Activated CD8-positive, alpha-beta memory T cell treated with anti-CD3 and anti-CD28 coated beads for 4 hours (primary cell): Measurements from ENCODE around the gene TMEFF2.

Experiments used
- DNase-seq, 2 donors: peaks; one replicate each; pipeline ENCODE4 v3.0.0-alpha.2; 2020; ENCODE audit warnings: low read depth in 2 of 2

The TMEFF2 gene

DNA sequence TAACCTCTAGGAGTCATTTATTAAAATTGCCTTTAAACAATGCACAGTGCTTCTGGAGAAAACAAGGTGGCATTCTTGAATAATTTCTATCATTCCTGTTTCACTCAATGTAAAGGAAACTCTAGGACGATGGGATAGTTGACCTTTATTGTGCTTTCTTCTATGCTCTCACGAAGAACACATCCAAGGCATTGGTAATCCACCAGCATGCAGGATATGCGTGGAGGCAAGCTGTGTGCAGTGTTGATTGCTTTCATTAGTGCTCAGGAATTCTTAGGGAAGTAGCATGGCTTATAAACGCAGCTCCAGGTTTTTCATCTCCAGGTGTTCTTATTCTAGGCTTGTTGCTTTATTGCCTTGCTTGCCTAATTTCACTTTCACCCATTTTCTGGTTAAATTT lies 289.4 kb downstream of the TMEFF2 start:
- DNase-seq: no peak

DNA sequence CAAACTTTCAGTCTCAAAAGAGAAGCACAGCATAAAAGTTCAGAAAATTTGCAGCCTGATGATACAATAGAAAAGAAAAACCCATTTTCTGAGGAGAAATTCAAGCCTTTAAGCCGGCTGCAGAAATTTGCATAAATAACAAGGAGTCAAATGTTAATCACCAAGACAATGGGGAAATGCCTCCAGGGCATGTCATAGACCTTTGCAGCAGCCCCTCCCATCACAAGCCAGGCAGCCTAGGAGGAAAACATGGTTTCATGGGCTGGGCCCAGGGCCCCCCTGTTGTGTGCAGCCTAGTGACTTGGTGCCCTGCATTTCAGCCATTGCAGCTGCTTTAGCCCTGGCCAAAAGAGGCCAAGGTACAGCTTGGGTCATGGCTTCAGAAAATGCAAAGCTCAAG lies 293.7 kb downstream of the TMEFF2 start:
- DNase-seq: no peak

DNA sequence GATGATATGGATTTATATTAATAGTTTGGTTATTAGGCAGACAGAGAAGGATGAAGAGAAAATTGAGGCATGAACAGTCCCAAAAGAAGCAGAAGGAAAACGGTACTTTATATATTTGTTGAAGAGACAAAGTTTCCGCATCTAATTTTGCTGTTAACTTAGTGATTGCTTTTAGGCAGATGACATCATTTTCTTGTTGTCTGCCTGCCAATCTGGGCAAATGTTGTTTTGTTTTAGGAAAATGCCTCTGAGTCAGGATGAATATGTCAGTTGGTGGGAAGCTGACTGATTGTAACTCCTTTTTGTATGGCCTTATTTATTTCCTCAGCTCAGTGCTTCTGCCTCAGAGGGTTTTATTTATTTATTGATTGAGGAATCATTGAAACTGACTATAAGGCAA lies 295.3 kb downstream of the TMEFF2 start:
- no peak for DNase-seq
